Dedifferentiated amniotic fluid mesenchymal stem cell (primary cell): ENCODE data around the gene KRTAP3-1.

Experiments used
- DNase-seq: peaks from one replicate; pipeline ENCODE4 v3.0.0-alpha.2; 2016; ENCODE audit errors: extremely low spot score

KRTAP3-1 gene

GRCh38 chr17:40978575-40979151 is 30.3 kb downstream of the KRTAP3-1 start:
- DNase-seq, result no peak

GRCh38 chr17:40975516-40975915 is 33.4 kb downstream of the KRTAP3-1 start:
- no peak for DNase-seq

GRCh38 chr17:40974366-40974765 is 34.6 kb downstream of the KRTAP3-1 start:
- DNase-seq, result no peak

- DNase-seq, result no peak
Observed at GRCh38 chr17:40967582-40967981, 41.3 kb downstream of the KRTAP3-1 start.

- DNase-seq, result no peak
Observed at GRCh38 chr17:40966848-40967247, 42.1 kb downstream of the KRTAP3-1 start, which contains the start of gene KRT39. TSS of gene KRT39 (minus strand) at chr17:40966948. CDS start at chr17:40966856, 92 bp downstream.

- DNase-seq, result no peak
Observed at GRCh38 chr17:40963838-40964237, 45.1 kb downstream of the KRTAP3-1 start.

GRCh38 chr17:40962059-40962561 is 46.8 kb downstream of the KRTAP3-1 start:
- DNase-seq, result no peak

GRCh38 chr17:40961591-40961990 is 47.3 kb downstream of the KRTAP3-1 start:
- no peak for DNase-seq

GRCh38 chr17:40960144-40960543 is 48.8 kb downstream of the KRTAP3-1 start:
- no peak for DNase-seq
